ENCODE results near the gene CDH24.
"Not testable (repeated sequence)": the region's sequence is repeated elsewhere in the genome, so short reads cannot be mapped to it uniquely, and the experiment has no call there.

CDH24 gene

GRCh38 chr14:23020143-23021128 lies 36.9 kb downstream of the CDH24 start:
- DNase-seq (ENCODE audit: low read depth): no peak

GRCh38 chr14:23018107-23018506 lies 39.2 kb downstream of the CDH24 start:
- no peak for DNase-seq (ENCODE audit: low read depth)

DNA sequence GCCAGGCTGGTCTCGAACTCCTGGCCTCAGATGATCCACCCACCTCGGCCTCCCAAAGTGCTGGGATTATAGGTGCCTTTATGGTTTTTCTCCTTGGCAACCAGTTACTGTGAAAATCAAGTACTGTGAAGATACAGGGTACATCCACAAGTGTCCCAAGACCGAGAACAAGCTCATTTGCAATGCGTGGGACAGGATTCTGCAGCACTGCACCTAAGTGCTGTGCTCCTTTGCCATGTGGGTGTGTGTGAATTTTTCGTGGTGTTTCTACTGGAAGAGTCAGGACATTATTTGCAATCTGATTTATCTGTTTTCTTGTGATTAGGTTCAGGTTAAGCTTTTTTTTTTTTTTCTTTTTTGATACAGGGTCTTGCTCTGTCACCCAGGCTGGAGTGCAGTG lies 40.2 kb downstream of the CDH24 start:
- no peak for DNase-seq (ENCODE audit: low read depth)

DNA sequence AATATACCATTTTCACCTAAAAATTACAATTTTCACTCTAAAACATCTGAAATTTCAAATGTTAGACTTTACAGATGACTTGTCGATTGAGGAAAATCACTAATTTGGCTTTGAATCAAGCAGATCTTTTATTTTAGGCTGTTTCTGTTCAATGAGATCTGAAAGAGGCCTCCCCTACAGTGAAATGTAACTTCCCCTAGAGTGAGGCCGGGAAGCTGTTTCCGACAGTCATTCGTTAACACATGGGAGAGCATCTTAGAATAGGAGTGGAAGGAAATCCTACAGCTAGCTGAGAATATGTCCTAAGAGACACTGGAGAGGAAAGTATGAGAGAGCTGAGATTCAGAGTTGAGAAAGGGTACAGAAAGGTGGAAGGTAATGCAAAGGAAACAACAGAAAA lies 41.7 kb downstream of the CDH24 start:
- no peak for DNase-seq (ENCODE audit: low read depth)

DNA sequence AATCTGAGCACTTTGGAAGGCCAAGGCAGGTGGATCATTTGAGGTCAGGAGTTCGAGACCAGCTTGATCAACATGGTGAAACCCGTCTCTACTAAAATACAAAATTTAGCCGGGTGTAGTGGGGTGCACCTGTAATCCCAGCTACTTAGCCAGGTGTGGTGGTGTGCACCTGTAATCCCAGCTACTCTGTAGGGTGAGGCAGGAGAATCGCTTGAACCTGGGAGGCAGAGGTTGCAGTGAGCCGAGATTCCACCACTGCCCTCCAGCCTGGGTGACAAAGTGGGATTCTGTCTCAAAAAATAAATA lies 43.6 kb downstream of the CDH24 start:
- DNase-seq (ENCODE audit: low read depth): not testable (repeated sequence)

- no peak for DNase-seq (ENCODE audit: low read depth)
Observed at GRCh38 chr14:23013054-23013748, 44.1 kb downstream of the CDH24 start.

- DNase-seq (ENCODE audit: low read depth): peak; percentile 66
Observed at GRCh38 chr14:23009939-23010726, 47.2 kb downstream of the CDH24 start, which contains the start of gene C14orf93. Gene C14orf93, minus strand, starts transcription at chr14:23010143. Its CDS starts 11,120 bp downstream, at chr14:22999023.

DNA sequence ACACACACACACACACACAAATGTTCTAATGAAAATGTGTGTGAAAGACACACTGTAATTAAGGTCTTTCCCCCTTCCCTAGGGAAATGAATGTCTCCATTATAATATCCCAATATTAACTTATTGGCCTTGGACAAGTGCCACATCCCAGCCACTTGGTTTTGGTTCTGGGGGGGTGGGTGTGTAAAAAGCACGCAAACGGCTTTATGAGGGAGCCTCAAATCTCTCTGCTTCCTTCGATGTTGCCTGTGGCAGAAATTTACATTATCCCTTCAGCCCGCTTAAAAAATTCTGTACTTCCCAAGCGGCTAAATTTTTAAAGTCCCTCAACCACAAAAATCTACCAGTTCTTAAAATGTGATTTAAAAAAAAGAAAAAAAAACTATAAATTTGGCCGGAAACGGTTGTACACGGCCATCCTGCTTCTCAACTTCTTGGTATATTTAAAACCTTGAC lies 47.8 kb downstream of the CDH24 start:
- no peak for DNase-seq (ENCODE audit: low read depth)

DNA sequence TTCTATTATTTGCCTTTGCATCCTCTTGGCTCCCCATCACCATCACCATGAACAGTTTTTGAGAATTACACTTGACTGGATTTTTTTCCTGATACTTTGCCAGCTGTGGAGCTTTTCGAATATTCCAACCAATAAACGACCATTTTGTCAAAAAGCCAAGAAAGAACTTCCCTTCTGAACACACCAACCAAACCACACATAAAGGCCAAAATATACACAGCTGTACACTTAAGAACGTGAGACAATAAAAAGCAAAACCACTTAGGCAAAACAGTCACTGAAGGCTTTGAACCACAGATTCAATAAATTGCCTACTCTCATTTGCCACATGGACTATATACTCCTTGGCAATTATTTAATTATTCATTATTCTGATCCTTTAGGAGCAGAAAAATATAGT lies 48.5 kb downstream of the CDH24 start:
- DNase-seq (ENCODE audit: low read depth): no peak

GRCh38 chr14:23006544-23007419 lies 50.5 kb downstream of the CDH24 start:
- peak; percentile 98 for DNase-seq (ENCODE audit: low read depth)

DNA sequence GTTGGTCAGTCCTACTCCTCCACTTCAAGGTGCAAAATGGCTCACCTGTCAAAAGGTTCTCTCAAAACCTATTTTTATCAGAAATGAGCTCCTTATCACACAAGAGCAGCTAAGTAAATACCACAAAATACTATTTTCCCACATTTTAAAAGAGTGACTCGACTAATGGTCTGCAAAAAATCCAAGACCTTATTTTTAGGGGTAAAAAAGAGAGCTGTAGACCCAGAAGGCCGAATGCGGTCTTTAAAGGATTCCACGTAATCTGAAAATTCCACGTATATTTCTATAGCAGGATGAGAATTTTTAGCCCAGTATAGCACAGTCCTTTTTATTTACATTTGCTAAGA lies 51.2 kb downstream of the CDH24 start:
- DNase-seq (ENCODE audit: low read depth): no peak

- DNase-seq (ENCODE audit: low read depth): no peak
Observed at GRCh38 chr14:23005451-23006187, 51.7 kb downstream of the CDH24 start.

DNA sequence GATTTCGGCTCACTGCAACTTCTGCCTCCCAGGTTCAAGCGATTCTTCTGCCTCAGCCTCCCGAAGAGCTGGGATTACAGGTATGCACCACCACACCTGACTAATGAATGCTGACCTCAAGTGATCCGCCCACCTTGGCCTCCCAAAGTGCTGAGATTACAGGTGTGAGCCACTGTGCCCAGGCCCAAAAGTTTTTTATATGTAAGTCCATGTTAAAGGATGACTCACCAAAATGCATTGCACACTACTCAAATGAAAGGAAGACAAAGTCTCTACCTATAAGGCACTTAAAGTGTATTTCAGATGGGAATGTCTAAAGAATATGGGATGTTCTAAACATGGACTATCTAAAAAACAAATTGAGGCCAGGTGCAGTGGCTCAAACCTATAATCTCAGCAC lies 53.0 kb downstream of the CDH24 start:
- DNase-seq (ENCODE audit: low read depth): not testable (repeated sequence)

DNA sequence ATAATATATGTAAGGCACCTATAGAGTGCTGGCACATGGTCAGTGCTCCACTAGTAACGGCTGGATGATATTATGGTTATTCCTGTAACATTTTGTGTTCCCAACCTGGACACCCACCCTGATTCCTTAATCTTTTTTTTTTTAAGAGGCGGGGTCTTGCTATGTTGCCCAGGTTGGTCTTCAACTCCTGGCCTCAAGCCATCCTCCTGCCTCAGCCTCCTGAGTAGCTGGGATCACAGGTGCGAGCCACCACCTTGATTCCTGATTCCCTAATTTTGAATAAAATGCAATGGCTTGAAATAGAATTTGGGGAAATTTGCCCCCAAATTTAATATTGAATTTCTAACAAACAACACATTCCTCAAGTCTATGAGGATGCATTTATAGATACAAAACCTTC lies 54.7 kb downstream of the CDH24 start:
- no peak for DNase-seq (ENCODE audit: low read depth)

- DNase-seq (ENCODE audit: low read depth): no peak
Observed at GRCh38 chr14:23000860-23001259, 56.5 kb downstream of the CDH24 start.

DNA sequence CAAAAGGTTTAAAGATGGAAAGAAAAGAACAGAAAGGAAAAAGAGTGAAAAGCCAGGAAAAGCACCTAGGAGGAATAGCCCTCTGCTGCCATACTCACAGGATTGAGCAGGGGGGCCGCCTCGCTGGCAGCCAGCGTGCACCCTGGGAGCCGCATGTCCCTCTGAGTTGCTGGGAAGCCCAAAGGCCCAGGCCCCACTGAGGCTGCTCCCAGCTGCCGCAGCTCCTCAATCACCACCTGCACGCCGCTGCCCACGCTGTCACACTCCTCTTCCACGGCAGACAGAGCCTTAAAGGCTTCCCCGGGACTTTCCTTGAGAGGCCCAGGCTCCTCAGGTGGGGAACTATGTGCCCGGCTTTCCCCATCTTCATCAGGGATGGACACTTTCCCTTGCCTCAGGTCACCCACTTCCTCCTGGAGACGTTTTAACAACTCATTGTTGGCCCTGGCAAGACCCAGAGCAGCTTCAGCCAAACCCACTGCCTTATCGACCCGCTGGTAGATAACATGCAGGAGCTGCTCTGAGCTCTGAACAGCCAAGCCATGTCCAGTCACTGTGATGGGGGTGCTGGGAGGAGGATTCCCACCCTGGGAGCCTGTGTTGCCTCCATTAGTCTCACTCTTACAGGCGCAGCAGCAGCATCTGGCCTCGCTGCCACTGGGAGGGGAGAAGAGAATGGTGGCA lies 58.8 kb downstream of the CDH24 start:
- DNase-seq (ENCODE audit: low read depth): no peak

DNA sequence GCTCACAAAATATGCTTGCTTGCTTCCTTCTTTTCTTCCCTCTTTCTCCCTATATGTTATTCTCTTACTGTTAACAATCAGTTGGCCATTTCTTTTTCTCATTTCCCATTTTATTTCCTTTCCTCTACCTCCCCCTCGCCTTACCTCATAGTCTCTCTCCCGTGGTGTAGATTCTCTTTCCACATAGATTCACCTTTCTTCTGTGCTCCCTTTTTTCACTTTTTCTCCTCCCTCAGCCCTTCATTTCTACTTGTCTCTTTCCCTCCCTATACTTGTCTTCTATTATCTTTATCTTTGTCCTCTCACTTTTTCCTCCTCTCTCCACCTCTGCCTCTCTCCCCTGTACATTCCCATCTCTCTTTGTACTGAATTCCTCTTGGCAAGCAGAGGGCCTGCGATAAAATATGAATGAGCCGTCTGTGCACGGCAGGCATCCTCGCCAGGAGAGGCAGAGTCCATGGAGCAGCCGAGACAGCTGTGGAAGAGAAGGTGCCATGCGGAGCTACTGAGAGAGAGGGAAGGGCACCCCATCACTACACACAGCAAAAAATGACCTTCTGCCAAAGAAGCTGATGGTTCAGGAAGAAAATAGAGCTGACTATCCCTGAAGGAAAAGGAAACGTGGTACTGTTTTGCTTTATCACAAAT lies 59.5 kb downstream of the CDH24 start:
- DNase-seq (ENCODE audit: low read depth): no peak

All from iris pigment epithelial cell (primary cell).